ENCODE results near the gene TPPP2.

Gene TPPP2

DNA sequence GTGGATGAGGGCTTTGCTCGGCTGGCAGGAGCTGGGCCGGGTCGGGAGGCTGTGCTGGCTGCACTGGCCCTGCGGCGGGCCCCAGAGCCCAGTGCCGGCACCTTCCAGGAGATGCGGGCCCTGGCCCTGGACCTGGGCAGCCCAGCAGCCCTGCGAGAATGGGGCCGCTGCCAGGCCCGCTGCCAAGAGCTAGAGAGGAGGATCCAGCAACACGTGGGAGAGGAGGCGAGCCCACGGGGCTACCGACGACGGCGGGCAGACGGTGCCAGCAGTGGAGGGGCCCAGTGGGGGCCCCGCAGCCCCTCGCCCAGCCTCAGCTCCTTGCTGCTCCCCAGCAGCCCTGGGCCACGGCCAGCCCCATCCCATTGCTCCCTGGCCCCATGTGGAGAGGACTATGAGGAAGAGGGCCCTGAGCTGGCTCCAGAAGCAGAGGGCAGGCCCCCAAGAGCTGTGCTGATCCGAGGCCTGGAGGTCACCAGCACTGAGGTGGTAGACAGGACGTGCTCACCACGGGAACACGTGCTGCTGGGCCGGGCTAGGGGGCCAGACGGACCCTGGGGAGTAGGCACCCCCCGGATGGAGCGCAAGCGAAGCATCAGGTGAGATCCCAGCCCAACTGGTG is 51.6 kb downstream of the TPPP2 start:
- DNase-seq, result no peak

Measured in EL (cell line).